Stromal cell of bone marrow (primary cell): Measurements from ENCODE around the gene VSNL1.
A peak's percentile ranks its signal among the peaks of the same experiment; 100 is the strongest.

Experiments
- DNase-seq: peaks from one replicate; pipeline ENCODE4 v3.0.0-alpha.2; 2012; ENCODE audit warnings: low read depth

VSNL1 gene

GRCh38 chr2:17644997-17645720 is 104.7 kb downstream of the VSNL1 start:
- DNase-seq: peak; percentile 38

GRCh38 chr2:17646081-17646554 is 105.6 kb downstream of the VSNL1 start:
- peak; percentile 66 for DNase-seq

GRCh38 chr2:17646838-17647701 is 106.6 kb downstream of the VSNL1 start:
- no peak for DNase-seq

- no peak for DNase-seq
These were observed 108.1 kb downstream of the VSNL1 start for GRCh38 chr2:17648581-17648980.

- no peak for DNase-seq
These were observed 108.5 kb downstream of the VSNL1 start for GRCh38 chr2:17649026-17649425.

- no peak for DNase-seq
These were observed 112.3 kb downstream of the VSNL1 start for GRCh38 chr2:17652681-17653394.

GRCh38 chr2:17657759-17658158 is 117.3 kb downstream of the VSNL1 start:
- DNase-seq: no peak

GRCh38 chr2:17658251-17658843 is 117.9 kb downstream of the VSNL1 start:
- DNase-seq: peak; percentile 59

- DNase-seq: no peak
These were observed 119.7 kb downstream of the VSNL1 start for GRCh38 chr2:17660219-17660618.

GRCh38 chr2:17661460-17661859 is 121.0 kb downstream of the VSNL1 start:
- DNase-seq: no peak

GRCh38 chr2:17662723-17663122 is 122.2 kb downstream of the VSNL1 start:
- no peak for DNase-seq

GRCh38 chr2:17664534-17664933 is 124.0 kb downstream of the VSNL1 start:
- DNase-seq: no peak

GRCh38 chr2:17667898-17668297 is 127.4 kb downstream of the VSNL1 start:
- peak; percentile 33 for DNase-seq

- peak; percentile 48 for DNase-seq
These were observed 132.3 kb downstream of the VSNL1 start for GRCh38 chr2:17672583-17673317.

- DNase-seq: no peak
These were observed 134.3 kb downstream of the VSNL1 start for GRCh38 chr2:17674817-17675216.

GRCh38 chr2:17680119-17680518 is 139.6 kb downstream of the VSNL1 start:
- no peak for DNase-seq

- DNase-seq: no peak
These were observed 141.8 kb downstream of the VSNL1 start for GRCh38 chr2:17682098-17682857.

- no peak for DNase-seq
These were observed 143.5 kb downstream of the VSNL1 start for GRCh38 chr2:17683981-17684380.

- no peak for DNase-seq
These were observed 148.1 kb downstream of the VSNL1 start for GRCh38 chr2:17688600-17688999.

- no peak for DNase-seq
These were observed 148.5 kb downstream of the VSNL1 start for GRCh38 chr2:17689010-17689409.

GRCh38 chr2:17690776-17691175 is 150.3 kb downstream of the VSNL1 start:
- no peak for DNase-seq
